GM12873 (cell line): ENCODE results near the gene ZNF546.
A peak's percentile ranks its signal among the peaks of the same experiment; 100 is the strongest.

Experiments used
- CTCF ChIP-seq: IDR thresholded peaks from 2 replicates; pipeline ENCODE4 v1.5.1; 2012; ENCODE audit warnings: low read depth, mild to moderate bottlenecking, moderate library complexity, low read length, control low read depth; ENCODE audit not compliant: insufficient read depth; ENCODE audit errors: missing control alignments

The ZNF546 gene

GRCh38 chr19:39967561-39967960, 29.3 kb upstream of the ZNF546 start:
- no peak for TF ChIP-seq CTCF

- TF ChIP-seq CTCF, result no peak
These were observed 28.1 kb upstream of the ZNF546 start for GRCh38 chr19:39968789-39969188.

GRCh38 chr19:39969266-39969665, 27.6 kb upstream of the ZNF546 start:
- no peak for TF ChIP-seq CTCF

GRCh38 chr19:39969681-39970424, 27.0 kb upstream of the ZNF546 start:
- no peak for TF ChIP-seq CTCF

- no peak for TF ChIP-seq CTCF
These were observed 26.5 kb upstream of the ZNF546 start for GRCh38 chr19:39970425-39970674.

- peak; percentile 88 for TF ChIP-seq CTCF
These were observed 26.0 kb upstream of the ZNF546 start, which contains the start of gene PSMC4 for GRCh38 chr19:39970675-39971379. Gene PSMC4 (plus strand): TSS chr19:39971165. CDS start chr19:39971203, 38 bp downstream.

GRCh38 chr19:39971380-39972035, 25.4 kb upstream of the ZNF546 start:
- no peak for TF ChIP-seq CTCF
